Neural progenitor cell (in vitro differentiated cells): Measurements from ENCODE around the gene C22orf15.

Source experiments
- CTCF ChIP-seq: fragments of 200-600 bp; sonication (generic); IDR thresholded peaks from 2 replicates; pipeline ENCODE4 v1.5.1; 2017; ENCODE audit warnings: antibody characterized with exemption, mild to moderate bottlenecking
- EZH2 ChIP-seq: fragments of 200-600 bp; sonication (generic); IDR thresholded peaks from 2 replicates; pipeline ENCODE4 v1.6.1; 2017; ENCODE audit warnings: antibody characterized with exemption, mild to moderate bottlenecking, moderate library complexity

- TF ChIP-seq CTCF, result no peak
- no peak for TF ChIP-seq EZH2
Measured at GRCh38 chr22:23782703-23783102, 19.9 kb downstream of the C22orf15 start.
